ENCODE measurements around the gene RBM17.

DNA sequence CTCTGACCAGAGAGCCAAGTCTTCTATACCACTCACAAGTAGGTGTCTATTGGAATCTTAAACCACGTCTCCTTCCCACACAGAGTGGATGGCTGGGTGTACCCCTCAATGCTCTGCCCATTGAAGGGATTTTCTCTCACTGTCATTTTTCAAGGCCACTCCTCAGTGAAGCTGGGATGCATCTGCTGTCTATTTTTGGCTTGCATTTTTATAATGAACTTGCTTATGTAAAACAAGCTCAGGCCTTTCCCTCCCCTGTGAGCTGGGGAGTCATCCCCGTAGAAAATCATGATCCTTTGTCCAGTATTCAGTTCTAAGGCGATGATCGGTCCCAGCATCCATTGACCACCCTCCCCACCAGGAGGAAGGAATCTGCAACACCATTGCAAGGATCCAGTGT, 9.8 kb upstream of the RBM17 start:
- TF ChIP-seq POLR2A (IDR thresholded peaks at IDR 0.05; ENCODE audit: low read depth, low read length) (no peak), TAF1 (IDR thresholded peaks at IDR 0.05; ENCODE audit: low read depth, low read length) (no peak), POLR2AphosphoS5 (IDR thresholded peaks at IDR 0.05; ENCODE audit: low read depth, low read length) (no peak)

Measured in GM12891 (cell line).